Mesodermal cell (in vitro differentiated cells): ENCODE results near the gene MKNK1.

Source experiments
- H3K27ac ChIP-seq: 2 replicates; pipeline ENCODE4 v1.7.0; 2013; ENCODE audit warnings: mild to moderate bottlenecking, low read depth, low read length, moderate library complexity; ENCODE audit not compliant: severe bottlenecking
- H3K36me3 ChIP-seq: 2 replicates; pipeline ENCODE4 v1.7.1; 2013; ENCODE audit warnings: mild to moderate bottlenecking, low read length, moderate library complexity; ENCODE audit not compliant: control insufficient read depth, insufficient read depth
- H3K4me1 ChIP-seq: one replicate; pipeline ENCODE4 v1.7.1; 2013; ENCODE audit warnings: mild to moderate bottlenecking, low read length; ENCODE audit not compliant: insufficient read depth, control insufficient read depth, poor library complexity, severe bottlenecking
- H3K4me3 ChIP-seq: 2 replicates; pipeline ENCODE4 v1.7.0; 2013; ENCODE audit warnings: low read length, control low read depth, mild to moderate bottlenecking; ENCODE audit not compliant: insufficient read depth, poor library complexity, severe bottlenecking; ENCODE audit errors: extremely low read depth
- H3K9me3 ChIP-seq: 2 replicates; pipeline ENCODE4 v1.7.1; 2013; ENCODE audit warnings: mild to moderate bottlenecking, low read length, moderate library complexity; ENCODE audit not compliant: control insufficient read depth
- WGBS, 2 experiments: methylation state at CpG; one replicate each; pipeline ENCODE4 v1.1.5; 2013; ENCODE audit warnings: missing lambda C conversion rate in 2 of 2; ENCODE audit not compliant: insufficient coverage in 2 of 2; 5-methylcytosine and 5-hydroxymethylcytosine counted together

MKNK1 gene

DNA sequence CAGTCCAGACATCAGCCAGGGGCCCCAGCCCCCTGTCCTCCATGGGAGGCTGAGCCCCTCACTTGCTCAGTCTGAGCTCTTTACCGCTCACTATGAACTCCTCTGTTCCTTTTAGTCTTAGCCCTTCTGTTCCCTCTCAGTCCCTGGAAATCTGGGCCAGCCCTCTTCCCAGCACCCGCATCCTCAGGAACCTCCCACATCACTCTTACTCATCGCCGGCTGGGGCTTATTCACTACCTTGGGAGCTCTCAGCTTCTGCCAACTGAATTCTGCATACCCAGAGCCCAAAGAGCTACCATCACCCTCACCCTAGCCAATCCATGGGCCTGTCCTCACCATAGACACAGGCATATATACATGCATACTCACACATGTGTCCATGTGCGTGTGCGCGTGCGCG lies 64.1 kb downstream of the MKNK1 start:
- WGBS, 2 experiments: 59 to 63% methylated on average over 4 to 9 of the region's 9 CpGs
- H3K4me3 ChIP-seq: no peak overlapping the region
- H3K36me3 ChIP-seq: no peaks in the 10 kb centered on the region
- H3K9me3 ChIP-seq: no peaks in the 10 kb centered on the region
- peaks cover 4% of the 10 kb centered on the region for H3K4me1 ChIP-seq
- H3K27ac ChIP-seq: no peak overlapping the region

DNA sequence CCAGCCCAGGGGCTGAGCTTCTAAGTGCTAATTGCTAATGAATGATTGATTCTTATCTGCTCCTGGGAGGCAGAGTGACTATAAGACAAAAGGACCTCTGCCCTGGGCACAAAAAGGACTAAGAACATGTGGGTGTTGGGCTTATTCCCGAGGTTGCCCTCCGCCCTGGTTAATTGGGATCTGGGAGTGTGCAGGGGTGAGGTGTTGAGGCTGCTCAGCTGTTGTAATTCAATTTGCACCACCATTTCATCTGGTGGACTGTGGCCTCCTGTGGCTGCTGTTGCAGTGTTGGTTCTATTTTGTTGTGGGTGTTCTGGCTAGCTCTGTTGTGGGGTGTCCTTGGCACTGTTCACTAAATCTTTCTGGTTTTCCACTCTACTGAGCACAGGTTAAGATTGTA lies 65.9 kb downstream of the MKNK1 start:
- no peaks in the 10 kb centered on the region for H3K4me1 ChIP-seq
- WGBS, 2 experiments: 86% methylated on average over 2 of the region's 2 CpGs; no CpG with 5 or more reads in 1 of the 2 experiments
- no peaks in the 10 kb centered on the region for H3K9me3 ChIP-seq
- no peaks in the 10 kb centered on the region for H3K36me3 ChIP-seq
- no peak overlapping the region for H3K4me3 ChIP-seq
- no peak overlapping the region for H3K27ac ChIP-seq

- 66 to 83% methylated on average over 2 of the region's 2 CpGs for WGBS, 2 experiments
- Histone ChIP-seq H3K36me3 (no peaks in the 10 kb centered on the region), H3K27ac (no peak overlapping the region), H3K4me3 (no peak overlapping the region), H3K4me1 (peaks cover under 1% of the 10 kb centered on the region), H3K9me3 (no peaks in the 10 kb centered on the region)
Measured at GRCh38 chr1:46537651-46538050, 66.4 kb downstream of the MKNK1 start.

DNA sequence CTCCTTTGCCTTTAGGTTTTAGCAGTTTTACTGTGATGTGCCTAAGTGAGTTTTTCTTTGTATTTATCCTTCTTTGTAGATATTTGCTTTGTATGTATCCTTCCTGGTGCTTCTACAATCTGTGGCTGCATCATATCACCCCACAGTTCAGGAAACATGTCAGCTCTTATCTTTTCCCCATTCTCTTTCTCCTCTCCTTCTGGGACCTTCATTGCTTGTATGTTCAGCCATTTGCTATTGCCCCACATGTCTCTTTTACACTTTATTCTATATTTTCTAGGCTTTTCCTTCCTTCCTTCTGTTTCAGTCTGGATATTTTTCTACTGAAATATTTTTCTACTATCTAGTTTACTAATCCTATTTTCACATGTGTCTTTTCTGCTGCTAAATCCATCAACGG lies 67.5 kb downstream of the MKNK1 start:
- H3K27ac ChIP-seq: no peak overlapping the region
- H3K4me3 ChIP-seq: no peak overlapping the region

DNA sequence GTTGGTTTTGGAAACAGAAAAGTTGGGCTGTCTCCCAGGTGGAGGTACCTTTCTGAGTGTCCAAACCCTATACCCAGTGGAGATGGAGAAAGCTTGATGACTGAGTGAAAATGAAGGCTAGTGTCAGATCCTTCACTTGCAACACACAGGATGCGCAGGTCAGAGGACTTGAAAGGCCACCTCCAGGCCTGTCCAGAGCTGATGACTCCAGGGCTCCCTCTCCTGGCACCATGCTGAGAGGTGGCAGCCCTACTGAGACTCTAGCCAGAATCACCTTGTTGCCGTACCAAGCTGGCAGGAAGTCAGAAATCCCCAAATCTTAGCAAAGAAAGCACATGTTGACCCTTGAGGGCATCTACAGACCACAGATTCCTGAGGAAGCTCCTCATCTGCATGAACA lies 69.0 kb downstream of the MKNK1 start:
- Histone ChIP-seq H3K9me3 (no peaks in the 10 kb centered on the region), H3K27ac (no peak overlapping the region), H3K4me3 (no peak overlapping the region), H3K36me3 (no peaks in the 10 kb centered on the region), H3K4me1 (peaks cover 4% of the 10 kb centered on the region)
- WGBS, 2 experiments: 55 to 67% methylated on average over 1 to 2 of the region's 2 CpGs

More for the DNA sequence above, 67.5 kb downstream of the MKNK1 start:
- no CpG with 5 or more reads among the region's 1 CpG for WGBS, 2 experiments
- Histone ChIP-seq H3K4me1 (peaks cover 4% of the 10 kb centered on the region), H3K9me3 (no peaks in the 10 kb centered on the region), H3K36me3 (no peaks in the 10 kb centered on the region)

DNA sequence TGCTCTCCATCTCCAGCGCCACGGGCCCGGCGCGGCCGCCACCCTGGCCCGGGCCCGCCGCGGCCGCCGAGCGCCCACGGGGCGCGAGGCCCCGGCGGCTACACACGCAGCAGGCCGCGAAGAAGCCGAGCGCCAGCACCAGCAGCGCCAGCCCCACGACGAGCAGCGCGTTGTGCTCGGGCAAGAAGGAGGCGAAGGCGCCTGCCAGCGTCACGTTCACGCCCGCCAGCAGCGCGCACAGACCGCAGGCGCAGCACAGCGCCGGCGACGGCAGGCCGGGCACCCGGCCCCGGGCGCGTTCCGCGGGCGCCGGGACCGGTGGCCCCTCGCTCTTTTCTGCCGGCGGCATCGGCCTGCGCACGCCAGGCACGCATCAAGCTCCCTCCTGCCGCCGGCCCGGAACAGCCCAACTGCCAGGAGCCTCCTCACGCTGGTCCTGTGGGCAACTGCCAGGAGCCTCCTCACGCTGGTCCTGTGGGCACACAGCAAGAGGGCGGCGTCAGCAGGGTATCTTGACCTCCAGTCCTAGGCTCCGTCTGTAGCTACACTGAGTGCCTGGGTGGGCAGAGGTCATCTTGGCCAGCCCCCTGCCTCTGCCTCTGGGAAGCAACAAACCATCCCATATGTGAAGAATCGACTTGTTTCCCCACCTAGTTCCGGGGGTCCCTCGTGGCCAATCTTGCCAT lies 70.7 kb downstream of the MKNK1 start:
- peaks cover 4% of the 10 kb centered on the region for H3K4me1 ChIP-seq
- H3K27ac ChIP-seq: no peak overlapping the region
- H3K4me3 ChIP-seq: peak overlapping the region; percentile 16
- H3K9me3 ChIP-seq: no peaks in the 10 kb centered on the region
- no peaks in the 10 kb centered on the region for H3K36me3 ChIP-seq
- WGBS, 2 experiments: 7 to 12% methylated on average over 43 to 54 of the region's 71 CpGs

- H3K4me1 ChIP-seq: peaks cover 4% of the 10 kb centered on the region
- H3K36me3 ChIP-seq: no peaks in the 10 kb centered on the region
- no peaks in the 10 kb centered on the region for H3K9me3 ChIP-seq
- no peak overlapping the region for H3K27ac ChIP-seq
- WGBS, 2 experiments: 0% methylated on average over 10 to 21 of the region's 31 CpGs
- H3K4me3 ChIP-seq: no peak overlapping the region
Measured at GRCh38 chr1:46532498-46533178, 71.4 kb downstream of the MKNK1 start.

- WGBS, 2 experiments: 70% methylated on average over 2 of the region's 3 CpGs; no CpG with 5 or more reads in 1 of the 2 experiments
- peaks cover 4% of the 10 kb centered on the region for H3K4me1 ChIP-seq
Measured at GRCh38 chr1:46532095-46532494, 72.0 kb downstream of the MKNK1 start.

GRCh38 chr1:46530791-46531409 lies 73.2 kb downstream of the MKNK1 start:
- Histone ChIP-seq H3K27ac (no peak overlapping the region), H3K9me3 (no peaks in the 10 kb centered on the region), H3K36me3 (no peaks in the 10 kb centered on the region), H3K4me3 (no peak overlapping the region), H3K4me1 (peaks cover 8% of the 10 kb centered on the region)
- WGBS, 2 experiments: 28 to 53% methylated on average over 2 to 5 of the region's 6 CpGs

More at GRCh38 chr1:46532095-46532494, 72.0 kb downstream of the MKNK1 start:
- Histone ChIP-seq H3K9me3 (no peaks in the 10 kb centered on the region), H3K4me3 (no peak overlapping the region), H3K36me3 (no peaks in the 10 kb centered on the region), H3K27ac (no peak overlapping the region)

- no peaks in the 10 kb centered on the region for H3K36me3 ChIP-seq
- no peaks in the 10 kb centered on the region for H3K9me3 ChIP-seq
- no peak overlapping the region for H3K4me3 ChIP-seq
- WGBS, 2 experiments: 40 to 68% methylated on average over 1 to 2 of the region's 3 CpGs
- no peak overlapping the region for H3K27ac ChIP-seq
- peaks cover 8% of the 10 kb centered on the region for H3K4me1 ChIP-seq
Measured at GRCh38 chr1:46530311-46530710, 73.8 kb downstream of the MKNK1 start.
